IMR-90 (cell line): ENCODE results near the gene PRR36. TPM values are rescaled to one million over a fixed set of nuclear protein-coding genes. Genes with fewer than 3 reads are reported as not detected.

ENCODE experiments used
- ATAC-seq: fragments of 200-7000 bp; cut with Tn5 transposase; 2 replicates; pipeline ENCODE4 v1.9.1; 2020; ENCODE audit warnings: low read depth, mild to moderate bottlenecking, moderate library complexity
- BruUV-seq: library from RNA; stranded (reverse); fragments of 400-500 nt; replicated peaks from 2 replicates; lab custom pipeline; 2021; lab: Mats Ljungman, UMichigan
- CTCF ChIA-PET: fragments of 300-600 bp; formaldehyde crosslinking; extraction: SDS; loops from one replicate; lab custom pipeline; 2021; ENCODE audit warnings: antibody characterized with exemption; lab: Yijun Ruan, JAX
- POLR2A ChIA-PET: fragments of 300-600 bp; sonication (Branson Sonifier 250); formaldehyde crosslinking; loops from one replicate; lab custom pipeline; 2022; ENCODE audit warnings: antibody characterized with exemption; ENCODE audit not compliant: unreplicated experiment; lab: Charles Lee
- DNase-seq: peaks from one replicate; pipeline ENCODE4 v3.0.0; 2013
- H2AFZ ChIP-seq: replicated peaks from 2 replicates; pipeline ENCODE3; 2013; ENCODE audit warnings: low read length, mild to moderate bottlenecking; ENCODE audit not compliant: poor library complexity
- H2AK5ac ChIP-seq: 2 replicates; pipeline ENCODE4 v1.6.1; 2013; ENCODE audit warnings: low read depth, low read length, inconsistent platforms
- H2AK9ac ChIP-seq: replicated peaks from 2 replicates; pipeline ENCODE3; 2013; ENCODE audit warnings: mild to moderate bottlenecking, low read depth, low read length, moderate library complexity; ENCODE audit not compliant: poor library complexity
- H2BK120ac ChIP-seq: 2 replicates; pipeline ENCODE4 v1.6.1; 2013; ENCODE audit warnings: low read depth, low read length, inconsistent platforms
- H2BK15ac ChIP-seq: 3 replicates; pipeline ENCODE4 v1.6.1; 2013; ENCODE audit warnings: low read depth, low read length, inconsistent platforms
- H2BK20ac ChIP-seq: 2 replicates; pipeline ENCODE4 v1.6.1; 2013; ENCODE audit warnings: low read depth, mild to moderate bottlenecking, inconsistent platforms, low read length, moderate library complexity
- H2BK5ac ChIP-seq: 2 replicates; pipeline ENCODE4 v1.6.1; 2013; ENCODE audit warnings: mild to moderate bottlenecking, low read depth, low read length, inconsistent platforms; ENCODE audit not compliant: poor library complexity, severe bottlenecking
- H3K14ac ChIP-seq: replicated peaks from 2 replicates; pipeline ENCODE4 v1.6.1; 2013; ENCODE audit warnings: low read depth, low read length, inconsistent platforms
- H3K18ac ChIP-seq: 2 replicates; pipeline ENCODE4 v1.6.1; 2013; ENCODE audit warnings: low read depth, low read length, control low read depth
- H3K23ac ChIP-seq: 2 replicates; pipeline ENCODE4 v1.6.1; 2013; ENCODE audit warnings: low read depth, low read length, inconsistent platforms
- H3K27ac ChIP-seq: 2 replicates; pipeline ENCODE4 v1.5.1; 2013; ENCODE audit warnings: mild to moderate bottlenecking, control low read depth, low read length; ENCODE audit not compliant: insufficient read depth
- H3K27me3 ChIP-seq: 2 replicates; pipeline ENCODE4 v1.6.1; 2013; ENCODE audit warnings: low read length; ENCODE audit not compliant: control insufficient read depth, insufficient read depth
- H3K36me3 ChIP-seq: 2 replicates; pipeline ENCODE4 v1.6.1; 2013; ENCODE audit warnings: low read length, mixed read lengths; ENCODE audit not compliant: control insufficient read depth, insufficient read depth
- H3K4ac ChIP-seq: 2 replicates; pipeline ENCODE4 v1.6.1; 2013; ENCODE audit warnings: low read depth, low read length, inconsistent platforms
- H3K4me1 ChIP-seq: 2 replicates; pipeline ENCODE4 v1.6.1; 2013; ENCODE audit warnings: low read length, mixed read lengths; ENCODE audit not compliant: control insufficient read depth, insufficient read depth
- H3K4me2 ChIP-seq: 2 replicates; pipeline ENCODE4 v1.6.1; 2013; ENCODE audit warnings: low read depth, mild to moderate bottlenecking, control low read depth, low read length, moderate library complexity
- H3K4me3 ChIP-seq: 2 replicates; pipeline ENCODE4 v1.5.1; 2013; ENCODE audit warnings: low read depth, mild to moderate bottlenecking, control low read depth, low read length, moderate library complexity; ENCODE audit not compliant: insufficient read depth
- H3K56ac ChIP-seq: 2 replicates; pipeline ENCODE4 v1.6.1; 2013; ENCODE audit warnings: low read length, inconsistent platforms; ENCODE audit not compliant: insufficient read depth; ENCODE audit errors: extremely low read depth
- H3K79me1 ChIP-seq, 2 experiments: 2 replicates each; pipeline ENCODE4 v1.6.1; 2013; ENCODE audit warnings: low read length in 2 of 2, inconsistent platforms in 1 of 2, low read depth in 1 of 2
- H3K9ac ChIP-seq: 2 replicates; pipeline ENCODE4 v1.6.1; 2013; ENCODE audit warnings: low read depth, low read length, control low read depth
- H3K9me1 ChIP-seq: 2 replicates; pipeline ENCODE4 v1.6.1; 2013; ENCODE audit warnings: low read length, inconsistent platforms; ENCODE audit not compliant: insufficient read depth
- H3K9me3 ChIP-seq: 2 replicates; pipeline ENCODE4 v1.6.1; 2013; ENCODE audit warnings: low read length; ENCODE audit not compliant: control insufficient read depth, insufficient read depth
- H4K20me1 ChIP-seq: 2 replicates; pipeline ENCODE4 v1.6.1; 2013; ENCODE audit warnings: low read length, inconsistent platforms; ENCODE audit not compliant: insufficient read depth
- H4K5ac ChIP-seq: 2 replicates; pipeline ENCODE4 v1.6.1; 2013; ENCODE audit warnings: mild to moderate bottlenecking, low read depth, low read length, control low read depth
- H4K8ac ChIP-seq, 2 experiments: 2 replicates each; pipeline ENCODE4 v1.6.1; 2013; ENCODE audit warnings: low read depth in 2 of 2, low read length in 2 of 2, control low read depth in 1 of 2, inconsistent platforms in 1 of 2
- H4K91ac ChIP-seq: 2 replicates; pipeline ENCODE4 v1.6.1; 2013; ENCODE audit warnings: low read depth, low read length, inconsistent platforms; ENCODE audit not compliant: insufficient read depth
- CEBPB ChIP-seq: IDR thresholded peaks from 2 replicates; pipeline ENCODE4 v1.6.1; 2012; ENCODE audit warnings: low read depth, low read length, improper control_type of control experiment
- CTCF ChIP-seq: conservative IDR thresholded peaks from 2 replicates; pipeline ENCODE4 v1.5.1; 2012; ENCODE audit warnings: mild to moderate bottlenecking, low read depth, low read length, improper control_type of control experiment
- MAZ ChIP-seq: IDR thresholded peaks from 2 replicates; pipeline ENCODE4 v1.6.1; 2012; ENCODE audit warnings: low read depth, mild to moderate bottlenecking, low read length, improper control_type of control experiment, moderate library complexity, borderline replicate concordance
- MXI1 ChIP-seq: IDR thresholded peaks from 2 replicates; pipeline ENCODE4 v1.6.1; 2012; ENCODE audit warnings: low read depth, mild to moderate bottlenecking, low read length, moderate library complexity, borderline replicate concordance
- POLR2A ChIP-seq: IDR thresholded peaks from 2 replicates; pipeline ENCODE4 v1.6.1; 2012; ENCODE audit warnings: mild to moderate bottlenecking, low read depth, low read length
- SMC3 ChIP-seq: fragments of 150-350 bp; IDR thresholded peaks from 2 replicates; pipeline ENCODE4 v1.6.1; 2016; ENCODE audit warnings: low read depth, mild to moderate bottlenecking, antibody characterized with exemption, low read length, moderate library complexity
- WGBS, 2 experiments: methylation state at CpG; one replicate each; pipeline versions ENCODE4 v1.1.5 to v1.1.7; 2013; ENCODE audit warnings: missing lambda C conversion rate in 2 of 2; ENCODE audit not compliant: insufficient read length in 1 of 2; ENCODE audit errors: extremely low coverage in 2 of 2; 5-methylcytosine and 5-hydroxymethylcytosine counted together
- dilution Hi-C: fragments of 300-500 bp; cut with HindIII; formaldehyde crosslinking; loops from one replicate; pipeline ENCODE4 v1.14.3; 2018; ENCODE audit warnings: low sequenced_read_pairs; ENCODE audit not compliant: unreplicated experiment
- in situ Hi-C: fragments of 300-500 bp; cut with MboI; formaldehyde crosslinking; loops from 3 replicates; pipeline ENCODE4 v1.14.3; 2019; ENCODE audit warnings: low sequenced_read_pairs, inconsistent platforms, mixed read lengths
- intact Hi-C: fragments of 100-400 bp; cut with micrococcal nuclease; formaldehyde crosslinking; loops from 2 replicates; pipeline ENCODE4 v1.10.0; 2022
- polyA plus RNA-seq, 3 experiments: library from polyadenylated mRNA; depleted of rRNA; stranded (reverse); fragments of >200 nt; gene quantifications; 2 replicates each; pipeline ENCODE4 v1.2.3, GENCODE V29; 2012; ENCODE audit warnings: low replicate concordance in 1 of 3
- total RNA-seq: library from RNA; depleted of rRNA; stranded (reverse); fragments of >200 nt; gene quantifications from 2 replicates; pipeline ENCODE4 v1.2.3, GENCODE V29; 2012

Gene PRR36
- total and polyA plus RNA-seq, 2 of the 4 experiments (the other 2 are of a cell fraction) = 0.02 TPM; not detected in 1

- TF ChIP-seq CTCF = no peak
- no peak for TF ChIP-seq POLR2A
- TF ChIP-seq SMC3 = no peak
- no peak for TF ChIP-seq MAZ
- TF ChIP-seq MXI1 = no peak
- no peak for TF ChIP-seq CEBPB
- no peak for DNase-seq
- intact Hi-C loops = no loop called here
- no peaks in the 10 kb centered on the region for H3K36me3 ChIP-seq
- no peaks in the 10 kb centered on the region for H3K9me1 ChIP-seq
- H3K4ac ChIP-seq = no peak overlapping the region
- CTCF ChIA-PET = interaction anchor here (0.6 kb wide), 1 partner anchor 93 kb away, joined by 6 read pairs; no protein-coding TSS in a partner anchor
- no peak overlapping the region for H4K8ac ChIP-seq
- dilution Hi-C loops = no loop called here
- H3K23ac ChIP-seq = no peak overlapping the region
- peaks cover 6% of the 10 kb centered on the region; the same call in 1 of the 2 replicates for H3K27me3 ChIP-seq
- H4K20me1 ChIP-seq = 0 out of 2 replicates have a peak, but pooled peaks cover 7% of the 10 kb centered on the region
- ATAC-seq = no peak
- no peak overlapping the region for H2BK5ac ChIP-seq
- H2AK9ac ChIP-seq = no peak overlapping the region
- 100% methylated on average over 2 of the region's 18 CpGs; no CpG with 5 or more reads in 1 of the 2 experiments for WGBS, 2 experiments
- H3K9me3 ChIP-seq = no peaks in the 10 kb centered on the region
- POLR2A ChIA-PET = no interaction called here
- H2BK20ac ChIP-seq = no peak overlapping the region
- H3K56ac ChIP-seq = no peak overlapping the region
- no peak overlapping the region for H3K27ac ChIP-seq
- H3K4me3 ChIP-seq = no peak overlapping the region
- H3K79me1 ChIP-seq = no peaks in the 10 kb centered on the region
- in situ Hi-C loops = no loop called here
- no peak overlapping the region for H2BK15ac ChIP-seq
- no peak overlapping the region for H3K14ac ChIP-seq
- H3K4me2 ChIP-seq = no peak overlapping the region
- H4K5ac ChIP-seq = no peak overlapping the region
- H4K91ac ChIP-seq = no peak overlapping the region
- no peak overlapping the region for H3K9ac ChIP-seq
- no TSS peak for BruUV-seq
- H3K18ac ChIP-seq = no peak overlapping the region
- no peak overlapping the region for H2BK120ac ChIP-seq
- no peak overlapping the region for H2AK5ac ChIP-seq
- H2AFZ ChIP-seq = peak overlapping the region; percentile 41
- peaks cover 12% of the 10 kb centered on the region for H3K4me1 ChIP-seq
These were observed 9.5 kb downstream of the PRR36 start for GRCh38 chr19:7864690-7865074.
